Measurements from ENCODE around the gene OGDH.
"Not testable (repeated sequence)": the region's sequence is repeated elsewhere in the genome, so short reads cannot be mapped to it uniquely, and the experiment has no call there.

OGDH gene

DNA sequence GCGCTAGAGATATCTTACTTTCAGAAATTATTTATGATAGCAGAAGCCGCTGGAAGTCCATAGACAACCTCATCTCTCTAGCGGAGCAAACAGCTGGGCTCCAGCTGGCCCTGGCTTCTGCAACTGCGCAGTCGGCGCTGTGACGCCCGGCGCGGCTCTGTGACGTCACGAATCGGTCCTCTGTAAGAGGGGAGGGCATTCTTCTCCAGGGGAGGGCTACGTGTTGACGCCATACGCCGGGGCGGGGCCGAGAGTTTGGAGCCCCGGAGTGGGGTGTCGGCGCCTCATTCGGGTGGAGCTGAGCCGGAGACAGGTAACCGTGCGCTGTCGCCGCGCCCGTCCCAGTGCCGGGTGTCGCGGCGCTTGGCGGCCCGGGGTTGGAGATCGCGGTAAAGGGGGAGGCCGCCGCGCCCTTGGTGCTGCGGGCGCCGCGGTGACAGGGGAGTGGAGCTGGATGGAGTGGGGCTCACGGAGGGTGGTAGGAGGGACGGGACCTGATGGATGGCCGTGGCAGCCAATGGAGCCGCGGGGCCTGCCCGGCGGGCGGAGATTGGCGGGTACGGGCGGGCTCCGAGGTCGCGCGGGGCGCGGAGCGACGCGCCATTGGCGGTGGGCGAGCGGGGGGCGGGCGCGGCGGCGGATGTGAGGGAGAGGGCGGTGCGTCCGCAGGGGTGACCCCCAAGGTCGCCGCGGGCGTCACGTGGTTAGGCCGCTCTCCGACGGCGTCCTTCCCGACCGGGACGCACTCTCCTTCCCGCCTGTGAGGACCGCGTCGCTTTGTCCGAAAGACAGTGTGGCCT is at the start of gene OGDH:
Gene OGDH, plus strand, starts transcription at position 287 of the 800 bp plus-strand sequence. CDS start 17,717 bp downstream, outside the sequence.
- DNase-seq = peak; percentile 98

DNA sequence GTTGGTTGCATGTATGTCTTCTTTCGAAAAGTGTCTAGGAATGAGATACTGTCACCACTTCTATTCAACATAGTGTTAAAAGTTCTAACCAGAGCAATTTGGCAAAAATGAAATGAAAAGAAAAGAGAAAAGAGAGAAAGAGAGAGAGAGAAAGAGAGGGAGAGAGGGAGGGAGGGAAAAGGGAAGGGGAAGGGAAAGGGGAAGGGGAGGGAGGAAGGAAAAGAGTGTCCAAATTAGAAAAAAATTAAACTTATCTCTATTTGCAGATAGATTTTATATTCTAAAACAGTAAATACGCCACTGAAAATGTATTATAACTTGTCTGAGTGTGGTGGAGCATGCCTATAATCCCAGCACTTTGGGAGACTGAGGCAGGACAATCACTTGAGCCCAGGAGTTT is 48.9 kb upstream of the OGDH start:
- DNase-seq = no peak

GRCh38 chr7:44559485-44559884 is 46.9 kb upstream of the OGDH start:
- no peak for DNase-seq

DNA sequence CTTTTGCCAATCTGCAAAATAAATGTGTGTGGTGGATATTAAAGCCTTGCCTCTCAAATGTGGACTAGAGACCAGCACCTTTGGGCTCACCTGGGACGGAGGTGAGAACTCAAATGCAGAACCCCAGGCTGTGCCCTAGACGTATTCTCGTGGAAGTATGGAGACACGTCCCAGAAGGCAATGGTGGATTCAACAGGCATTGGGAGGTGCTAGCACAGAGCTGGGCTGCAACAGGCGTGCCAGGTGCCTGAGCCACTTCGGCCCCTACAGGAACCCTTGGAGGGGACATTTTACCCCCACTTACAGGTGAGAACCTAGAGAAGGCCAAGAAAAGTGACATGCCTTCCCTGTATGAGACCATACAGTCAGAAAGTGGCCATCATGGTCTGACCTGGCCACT is 44.9 kb upstream of the OGDH start:
- no peak for DNase-seq

DNA sequence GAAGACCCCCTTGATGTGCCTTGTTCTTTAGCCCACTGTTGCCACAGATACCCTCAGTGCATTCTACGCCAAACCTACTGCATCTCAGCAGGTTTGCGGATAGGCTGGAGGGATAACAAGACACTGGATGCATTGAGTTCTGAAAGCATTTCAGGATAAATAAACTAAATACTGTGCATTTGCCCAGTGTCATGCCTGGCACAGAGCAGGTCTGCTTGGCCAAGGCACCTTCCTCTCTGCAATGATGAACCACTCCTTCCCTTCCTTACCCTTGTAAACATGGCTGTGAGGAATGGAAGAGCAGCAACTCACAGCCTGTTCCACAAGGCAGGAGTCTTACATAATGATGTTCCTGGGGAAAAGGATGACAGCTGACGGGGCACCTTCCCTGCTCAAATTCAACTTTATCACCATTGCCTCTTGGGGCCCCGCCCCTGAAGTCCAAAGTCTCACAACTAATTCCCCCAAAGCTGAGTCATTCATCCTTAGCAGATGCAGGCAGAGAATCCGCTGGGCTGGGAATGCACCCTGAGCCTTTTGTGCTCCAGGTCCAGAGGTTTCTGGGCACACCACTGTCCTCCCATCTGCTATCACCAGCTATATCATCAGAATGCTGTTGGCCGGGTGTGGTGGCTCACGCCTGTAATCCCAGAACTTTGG is 44.3 kb upstream of the OGDH start:
- DNase-seq = no peak

- not testable (repeated sequence) for DNase-seq
Observed at GRCh38 chr7:44562622-44562962, 43.8 kb upstream of the OGDH start.

GRCh38 chr7:44563171-44563679 is 43.2 kb upstream of the OGDH start:
- DNase-seq = no peak

GRCh38 chr7:44564606-44565005 is 41.8 kb upstream of the OGDH start:
- DNase-seq = no peak

DNA sequence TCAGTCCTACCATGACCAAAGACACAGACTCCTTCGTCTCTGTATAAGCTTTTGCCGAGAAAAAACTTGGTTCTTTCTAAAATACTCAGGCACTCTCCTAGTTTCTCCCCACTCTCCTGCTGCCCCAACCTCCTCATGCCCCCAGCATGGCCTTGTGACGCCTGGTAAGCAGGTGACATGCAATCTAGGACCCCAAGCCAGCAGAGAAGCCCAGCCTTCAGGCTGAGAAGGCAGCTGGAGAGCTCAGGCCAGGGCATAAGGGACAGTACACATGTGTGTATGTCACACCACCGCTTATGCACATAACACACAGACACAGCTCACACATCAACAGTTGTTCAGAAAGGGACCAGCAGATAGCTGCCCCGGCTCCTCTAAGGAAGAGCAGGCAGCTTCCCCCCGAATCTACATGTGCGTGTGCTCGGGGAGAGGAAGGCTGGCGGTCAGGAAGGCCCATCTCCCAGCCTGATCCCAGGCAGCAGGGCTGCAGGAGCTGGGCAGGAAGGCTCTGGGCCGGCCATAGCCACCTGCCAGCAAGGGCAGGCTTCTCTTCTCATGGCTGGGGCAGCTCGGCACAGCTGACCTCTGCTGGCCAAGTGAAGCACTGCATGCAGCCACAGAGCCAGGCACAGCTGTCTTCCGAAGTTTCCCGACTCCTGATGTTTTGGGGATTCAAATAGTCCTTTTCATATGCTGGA is 41.2 kb upstream of the OGDH start:
- peak; percentile 51 for DNase-seq

DNA sequence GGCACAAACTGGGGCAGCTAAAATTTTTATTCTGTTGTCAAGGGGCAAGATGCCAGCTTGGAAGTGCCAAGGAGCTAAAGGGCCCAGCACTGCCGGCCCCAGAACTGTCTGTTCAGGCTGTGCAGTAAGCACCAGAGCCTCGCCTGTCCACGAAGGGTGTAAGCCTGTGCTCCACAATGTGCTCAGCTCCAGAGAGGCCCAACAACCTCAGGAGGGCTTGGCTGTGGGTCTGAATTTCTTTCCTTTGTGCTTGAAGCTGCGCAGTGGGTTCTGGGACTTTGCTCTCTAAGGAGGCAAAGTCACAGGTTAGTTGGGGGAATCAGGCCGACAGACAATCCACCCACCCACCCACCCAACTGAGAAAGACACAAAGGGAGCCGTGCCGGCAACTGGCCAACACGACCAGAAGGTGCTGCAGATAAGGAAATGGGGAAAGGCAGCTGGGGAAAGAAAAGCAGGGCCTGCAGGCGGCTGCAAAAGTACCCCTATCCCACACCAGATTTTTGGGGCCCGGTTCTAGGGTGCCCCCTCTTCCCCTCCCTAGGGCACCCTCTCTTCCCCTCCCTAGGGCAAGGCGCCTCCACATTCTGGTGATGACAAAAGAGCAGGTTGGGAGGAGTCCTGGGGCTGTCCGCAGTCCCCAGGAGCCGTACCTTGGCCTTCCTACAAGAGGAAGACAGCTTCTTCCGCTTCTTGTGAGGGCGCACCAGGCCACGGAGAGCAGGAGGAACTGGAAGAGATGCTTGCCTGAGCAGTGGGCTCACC is 40.5 kb upstream of the OGDH start:
- DNase-seq = no peak

DNA sequence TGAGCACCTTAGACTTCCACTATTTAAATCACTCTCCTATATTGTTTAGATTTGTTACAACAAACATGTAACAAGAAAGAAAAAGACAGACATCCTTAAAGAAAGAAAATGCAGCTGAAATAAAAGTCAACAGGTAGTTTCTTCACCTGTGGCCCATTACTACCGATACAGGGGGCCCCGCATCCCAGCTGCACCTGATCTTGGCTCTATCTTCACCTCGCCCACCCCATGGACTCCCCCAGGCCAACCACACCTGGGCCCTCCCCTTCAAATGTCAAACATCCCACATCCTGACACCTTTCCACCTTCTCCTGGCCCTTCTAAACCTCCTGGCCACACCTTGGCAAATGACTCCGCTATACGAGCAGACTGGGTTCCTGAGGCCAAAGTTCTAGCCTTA is 39.7 kb upstream of the OGDH start:
- no peak for DNase-seq

DNA sequence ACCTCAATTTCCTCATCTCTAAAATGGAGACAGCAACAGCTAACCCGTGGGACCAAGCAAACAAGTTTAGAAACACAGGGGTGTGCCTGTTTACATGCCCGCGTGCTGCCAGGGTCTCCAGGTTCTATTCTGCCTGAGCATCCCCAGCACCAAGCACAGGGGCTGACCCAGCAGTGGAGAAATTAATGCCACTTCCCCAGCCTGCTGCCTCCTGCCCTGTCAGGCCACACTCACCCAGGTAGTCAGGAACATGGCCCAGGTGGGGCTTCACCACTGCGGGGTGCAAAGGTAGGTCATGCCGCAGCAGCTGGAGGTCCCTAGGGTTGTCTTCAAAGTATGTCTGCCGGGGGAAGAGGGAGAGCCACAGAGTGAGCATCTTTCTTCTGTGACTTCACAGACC is 38.5 kb upstream of the OGDH start:
- DNase-seq = no peak

GRCh38 chr7:44568771-44569560 is 37.5 kb upstream of the OGDH start:
- DNase-seq = no peak

DNA sequence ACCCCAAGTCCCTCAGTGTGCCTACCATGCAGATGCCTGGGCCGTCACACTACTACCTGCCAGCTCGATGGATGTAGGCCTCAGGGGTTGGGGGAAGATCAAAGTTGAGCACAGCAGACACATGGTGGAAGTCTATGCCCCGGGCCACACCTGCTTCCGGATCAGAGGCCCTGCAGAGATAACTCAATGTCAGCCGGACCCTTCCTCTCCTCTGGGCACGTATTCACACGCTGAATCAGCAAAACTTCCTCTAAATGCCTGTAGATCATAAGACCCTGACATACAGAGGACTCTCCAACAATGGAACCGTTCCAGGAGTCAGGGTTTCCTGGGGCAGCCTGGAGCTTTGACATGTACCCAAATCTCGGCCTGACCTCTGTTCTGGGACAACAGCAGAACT is 36.5 kb upstream of the OGDH start:
- no peak for DNase-seq

DNA sequence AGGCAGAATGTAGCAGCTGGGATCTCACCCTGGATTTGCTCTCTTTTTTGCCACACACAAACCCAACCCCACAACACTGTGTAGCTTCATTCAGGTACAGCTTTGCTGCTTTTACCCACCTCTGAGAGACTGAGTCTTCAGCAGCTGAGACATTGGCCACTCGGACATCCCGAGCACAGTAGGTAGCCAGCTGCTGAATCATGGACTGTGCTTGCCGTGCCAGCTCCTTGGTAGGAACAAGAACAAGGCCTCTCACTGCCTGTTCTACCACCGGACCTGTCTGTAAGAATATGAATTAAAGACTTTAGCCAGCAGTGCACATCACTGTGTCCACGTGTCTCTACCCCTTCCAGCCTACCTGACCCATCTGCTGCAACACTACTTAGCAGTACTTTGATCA is 33.7 kb upstream of the OGDH start:
- no peak for DNase-seq

DNA sequence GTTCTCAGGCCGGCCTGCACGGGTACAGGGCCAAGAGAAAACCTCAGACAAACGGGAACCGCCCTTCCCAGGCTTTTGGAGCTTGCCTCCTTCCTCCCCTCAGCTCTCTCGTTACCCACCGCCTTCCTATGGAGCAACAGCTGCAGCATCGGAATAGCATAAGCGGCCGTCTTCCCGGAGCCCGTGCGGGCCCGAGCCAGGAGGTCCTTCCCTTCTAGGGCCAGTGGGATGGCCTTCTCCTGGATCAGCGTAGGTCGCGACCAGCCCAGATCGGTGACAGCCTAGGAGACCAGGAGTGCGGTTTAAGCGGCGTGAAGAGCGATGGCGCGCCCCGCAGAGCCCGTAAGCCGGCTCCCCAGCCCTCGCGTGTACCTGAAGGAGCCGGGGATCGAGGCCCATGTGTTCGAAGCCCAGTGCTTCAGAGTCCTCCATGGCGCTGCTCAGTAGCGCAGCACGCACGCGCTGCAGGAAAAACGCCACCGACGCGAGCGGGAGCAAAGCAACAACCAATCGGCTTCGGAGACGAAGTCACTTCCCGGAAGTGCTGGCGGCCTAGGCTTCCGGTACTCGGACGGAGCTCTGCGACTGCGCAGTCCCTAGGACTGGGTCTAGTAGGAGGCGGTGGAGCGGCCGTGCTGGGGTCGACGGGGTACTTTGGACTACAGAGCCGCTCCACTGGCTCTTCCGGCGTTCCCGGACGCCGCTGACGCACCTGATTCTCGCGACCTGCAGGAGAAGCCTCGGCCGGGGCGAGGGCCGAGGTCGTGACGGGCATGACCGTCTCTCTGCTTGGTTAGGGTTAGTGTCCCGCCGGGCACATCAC is 32.8 kb upstream of the OGDH start, which contains the start of gene DDX56:
Gene DDX56, minus strand, starts transcription at position 445 of the 823 bp plus-strand sequence. Its CDS starts 13 bp downstream, at position 432.
- peak; percentile 92 for DNase-seq

DNA sequence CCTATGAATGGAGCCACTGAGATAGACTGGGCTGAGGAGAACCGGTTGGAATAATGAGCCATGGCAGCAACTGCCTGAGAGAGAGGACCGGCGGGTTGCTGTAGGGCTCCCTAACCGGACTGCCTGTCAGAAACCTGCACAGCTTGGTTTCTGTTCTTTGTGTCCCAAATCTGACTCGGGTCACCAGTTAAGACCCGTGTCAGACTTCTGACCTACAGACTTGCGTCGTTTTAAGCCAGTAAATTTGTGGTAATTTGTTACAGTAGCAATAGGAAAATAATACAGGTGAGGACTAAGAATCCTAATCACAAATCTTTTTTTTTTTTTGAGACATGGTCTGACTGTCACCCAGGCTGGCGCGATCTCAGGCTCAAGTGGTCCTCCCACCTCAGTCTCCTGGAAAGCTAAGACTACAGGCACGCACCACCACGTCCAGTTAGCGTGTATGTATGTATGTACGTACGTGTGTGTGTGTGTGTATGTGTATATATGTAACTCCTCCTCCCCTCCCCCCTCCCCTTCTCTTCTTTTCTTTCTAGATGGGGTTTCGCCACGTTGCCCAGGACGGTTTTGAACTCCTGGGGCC is 32.0 kb upstream of the OGDH start:
- no peak for DNase-seq

DNA sequence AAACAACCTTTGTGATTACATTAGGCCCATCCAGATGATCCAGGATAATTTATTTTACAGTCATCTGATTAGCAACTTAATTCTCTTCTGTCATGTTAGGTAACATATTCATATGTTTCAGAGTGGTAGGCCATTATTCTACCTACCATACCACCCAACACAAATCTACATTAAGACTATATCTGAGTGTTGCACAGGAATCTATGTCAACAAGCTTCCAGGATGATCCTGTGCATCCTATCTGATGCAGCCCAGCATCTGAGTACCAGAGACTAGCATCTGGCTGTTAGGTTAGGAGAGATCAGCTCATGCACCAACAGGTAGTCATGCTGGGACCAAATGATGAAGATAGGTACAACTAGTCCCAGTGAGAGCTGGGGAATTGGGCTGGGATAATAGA is 31.4 kb upstream of the OGDH start:
- no peak for DNase-seq

- DNase-seq = no peak
Observed at GRCh38 chr7:44576228-44576627, 30.2 kb upstream of the OGDH start.

All from NCI-H1694 (cell line).